Stimulated activated CD8-positive, alpha-beta memory T cell treated with anti-CD3 and anti-CD28 coated beads, Interleukin-4, amount 100 ng/mL, for 4 hours (primary cell): ENCODE results near the gene HOXA1.

ENCODE experiments used
- DNase-seq, 2 donors: peaks; one replicate each; pipeline ENCODE4 v3.0.0-alpha.2; 2020; ENCODE audit warnings: low read depth in 2 of 2, low spot score in 1 of 2

The HOXA1 gene

GRCh38 chr7:27116962-27117886 lies 21.4 kb upstream of the HOXA1 start:
- no peak for DNase-seq

GRCh38 chr7:27116031-27116961 lies 20.5 kb upstream of the HOXA1 start:
- no peak for DNase-seq

GRCh38 chr7:27115221-27116026 lies 19.6 kb upstream of the HOXA1 start:
- no peak for DNase-seq

GRCh38 chr7:27114881-27115220 lies 19.1 kb upstream of the HOXA1 start:
- no peak for DNase-seq

- DNase-seq = no peak
Observed at GRCh38 chr7:27113991-27114769, 18.4 kb upstream of the HOXA1 start.

GRCh38 chr7:27112955-27113949 lies 17.5 kb upstream of the HOXA1 start:
- no peak for DNase-seq

- DNase-seq = no peak
Observed at GRCh38 chr7:27112361-27112760, 16.6 kb upstream of the HOXA1 start.

- DNase-seq = no peak
Observed at GRCh38 chr7:27111751-27112277, 16.0 kb upstream of the HOXA1 start.

- DNase-seq = no peak
Observed at GRCh38 chr7:27111042-27111750, 15.4 kb upstream of the HOXA1 start.

- no peak for DNase-seq
Observed at GRCh38 chr7:27110186-27111031, 14.6 kb upstream of the HOXA1 start.

GRCh38 chr7:27109466-27110185 lies 13.8 kb upstream of the HOXA1 start:
- no peak for DNase-seq

GRCh38 chr7:27108390-27109127 lies 12.8 kb upstream of the HOXA1 start:
- DNase-seq = no peak

- no peak for DNase-seq
Observed at GRCh38 chr7:27107391-27108381, 11.9 kb upstream of the HOXA1 start.

- DNase-seq = no peak
Observed at GRCh38 chr7:27106901-27107240, 11.1 kb upstream of the HOXA1 start.
